AG10803 (cell line): ENCODE data around the gene HLCS.

Experiments
- DNase-seq: peaks from one replicate; pipeline ENCODE4 v3.0.0; 2010; ENCODE audit warnings: low read depth
- H3K4me3 ChIP-seq: 2 replicates; pipeline ENCODE4 v1.5.1; 2011; ENCODE audit warnings: mild to moderate bottlenecking, low read length, control low read depth
- CTCF ChIP-seq: conservative IDR thresholded peaks from 2 replicates; pipeline ENCODE4 v1.5.1; 2011; ENCODE audit warnings: mild to moderate bottlenecking, low read length, control low read depth, inconsistent platforms

The HLCS gene

GRCh38 chr21:36783612-36784374 lies 182.7 kb downstream of the HLCS start:
- no peak for DNase-seq
- H3K4me3 ChIP-seq = no peak overlapping the region
- TF ChIP-seq CTCF = no peak

GRCh38 chr21:36780861-36781260 lies 185.6 kb downstream of the HLCS start:
- TF ChIP-seq CTCF = no peak
- DNase-seq = no peak
- H3K4me3 ChIP-seq = no peak overlapping the region

GRCh38 chr21:36776981-36777617 lies 189.4 kb downstream of the HLCS start:
- TF ChIP-seq CTCF = no peak
- DNase-seq = no peak
- H3K4me3 ChIP-seq = no peak overlapping the region

- no peak overlapping the region for H3K4me3 ChIP-seq
- TF ChIP-seq CTCF = no peak
- DNase-seq = no peak
Observed at GRCh38 chr21:36773995-36774394, 192.5 kb downstream of the HLCS start.

GRCh38 chr21:36773117-36773516 lies 193.4 kb downstream of the HLCS start:
- TF ChIP-seq CTCF = no peak
- no peak overlapping the region for H3K4me3 ChIP-seq
- DNase-seq = peak; percentile 88

- H3K4me3 ChIP-seq = no peak overlapping the region
- no peak for TF ChIP-seq CTCF
- peak; percentile 34 for DNase-seq
Observed at GRCh38 chr21:36769051-36769839, 197.2 kb downstream of the HLCS start.
